GM23338 (cell line): ENCODE results near the gene ENTPD1.

Experiments
- CREB1 ChIP-seq: fragments of 250-450 bp; sonication (Bioruptor Pico); IDR thresholded peaks from 2 replicates; pipeline ENCODE4 v1.5.0; 2020; ENCODE audit warnings: low read depth, mild to moderate bottlenecking, moderate library complexity
- EZH2 ChIP-seq: fragments of 200-600 bp; sonication (generic); IDR thresholded peaks from one replicate; pipeline ENCODE4 v1.8.0; 2017; ENCODE audit warnings: antibody characterized with exemption, mild to moderate bottlenecking, low read depth; ENCODE audit not compliant: unreplicated experiment
- EZH2phosphoT487 ChIP-seq: fragments of 200-600 bp; sonication (generic); IDR thresholded peaks from one replicate; pipeline ENCODE4 v1.8.1; 2018; ENCODE audit warnings: antibody characterized with exemption; ENCODE audit not compliant: unreplicated experiment
- POLR2AphosphoS5 ChIP-seq: IDR thresholded peaks from 2 replicates; pipeline ENCODE4 v1.6.1; 2016; ENCODE audit warnings: antibody characterized with exemption, low read depth
- STAT1 ChIP-seq: IDR thresholded peaks from one replicate; pipeline ENCODE4 v1.6.1; 2016; ENCODE audit warnings: antibody characterized with exemption; ENCODE audit not compliant: unreplicated experiment
- TF ChIP-seq, protein P1 (sequence below), 2 experiments: fragments of 200-600 bp in 1 of 2; sonication (generic) in 1 of 2; conservative IDR thresholded peaks; 2 replicates each; pipeline versions ENCODE4 v1.5.1 to v1.6.1; 2016 to 2017; ENCODE audit warnings: antibody characterized with exemption in 2 of 2, low read depth in 2 of 2, mild to moderate bottlenecking in 2 of 2, moderate library complexity in 1 of 2
- TF ChIP-seq, protein P2 (sequence below): IDR thresholded peaks from one replicate; pipeline ENCODE4 v1.6.1; 2018; ENCODE audit warnings: antibody characterized with exemption; ENCODE audit not compliant: unreplicated experiment

DNA sequence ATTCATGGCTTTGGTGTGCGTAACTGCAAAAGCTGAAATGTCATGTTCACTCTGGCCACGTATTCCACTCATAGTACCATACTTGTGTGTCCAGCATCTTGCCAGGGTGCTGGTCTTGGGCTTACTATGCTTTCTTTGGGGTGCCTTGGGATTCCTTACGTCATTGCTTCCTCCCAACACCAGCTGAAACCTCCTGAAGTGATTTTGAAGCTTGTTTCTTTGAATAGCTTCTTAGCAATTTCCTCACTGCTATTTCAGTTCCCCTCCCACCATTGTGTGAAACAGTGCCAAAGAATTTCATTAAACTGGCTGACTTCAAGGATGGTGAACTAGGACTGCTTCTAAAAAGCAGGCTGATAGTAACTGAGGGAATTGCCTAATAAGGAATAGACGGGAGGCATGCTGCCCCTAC lies 36.9 kb downstream of the ENTPD1 start:
- TF ChIP-seq, protein P1, sequence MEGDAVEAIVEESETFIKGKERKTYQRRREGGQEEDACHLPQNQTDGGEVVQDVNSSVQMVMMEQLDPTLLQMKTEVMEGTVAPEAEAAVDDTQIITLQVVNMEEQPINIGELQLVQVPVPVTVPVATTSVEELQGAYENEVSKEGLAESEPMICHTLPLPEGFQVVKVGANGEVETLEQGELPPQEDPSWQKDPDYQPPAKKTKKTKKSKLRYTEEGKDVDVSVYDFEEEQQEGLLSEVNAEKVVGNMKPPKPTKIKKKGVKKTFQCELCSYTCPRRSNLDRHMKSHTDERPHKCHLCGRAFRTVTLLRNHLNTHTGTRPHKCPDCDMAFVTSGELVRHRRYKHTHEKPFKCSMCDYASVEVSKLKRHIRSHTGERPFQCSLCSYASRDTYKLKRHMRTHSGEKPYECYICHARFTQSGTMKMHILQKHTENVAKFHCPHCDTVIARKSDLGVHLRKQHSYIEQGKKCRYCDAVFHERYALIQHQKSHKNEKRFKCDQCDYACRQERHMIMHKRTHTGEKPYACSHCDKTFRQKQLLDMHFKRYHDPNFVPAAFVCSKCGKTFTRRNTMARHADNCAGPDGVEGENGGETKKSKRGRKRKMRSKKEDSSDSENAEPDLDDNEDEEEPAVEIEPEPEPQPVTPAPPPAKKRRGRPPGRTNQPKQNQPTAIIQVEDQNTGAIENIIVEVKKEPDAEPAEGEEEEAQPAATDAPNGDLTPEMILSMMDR (conservative IDR thresholded peaks at IDR 0.05; ENCODE audit: low read depth in 2 of 2), result no peak
- TF ChIP-seq EZH2 (no peak), POLR2AphosphoS5 (no peak), EZH2phosphoT487 (no peak), CREB1 (no peak), STAT1 (no peak)
- TF ChIP-seq, protein P2, sequence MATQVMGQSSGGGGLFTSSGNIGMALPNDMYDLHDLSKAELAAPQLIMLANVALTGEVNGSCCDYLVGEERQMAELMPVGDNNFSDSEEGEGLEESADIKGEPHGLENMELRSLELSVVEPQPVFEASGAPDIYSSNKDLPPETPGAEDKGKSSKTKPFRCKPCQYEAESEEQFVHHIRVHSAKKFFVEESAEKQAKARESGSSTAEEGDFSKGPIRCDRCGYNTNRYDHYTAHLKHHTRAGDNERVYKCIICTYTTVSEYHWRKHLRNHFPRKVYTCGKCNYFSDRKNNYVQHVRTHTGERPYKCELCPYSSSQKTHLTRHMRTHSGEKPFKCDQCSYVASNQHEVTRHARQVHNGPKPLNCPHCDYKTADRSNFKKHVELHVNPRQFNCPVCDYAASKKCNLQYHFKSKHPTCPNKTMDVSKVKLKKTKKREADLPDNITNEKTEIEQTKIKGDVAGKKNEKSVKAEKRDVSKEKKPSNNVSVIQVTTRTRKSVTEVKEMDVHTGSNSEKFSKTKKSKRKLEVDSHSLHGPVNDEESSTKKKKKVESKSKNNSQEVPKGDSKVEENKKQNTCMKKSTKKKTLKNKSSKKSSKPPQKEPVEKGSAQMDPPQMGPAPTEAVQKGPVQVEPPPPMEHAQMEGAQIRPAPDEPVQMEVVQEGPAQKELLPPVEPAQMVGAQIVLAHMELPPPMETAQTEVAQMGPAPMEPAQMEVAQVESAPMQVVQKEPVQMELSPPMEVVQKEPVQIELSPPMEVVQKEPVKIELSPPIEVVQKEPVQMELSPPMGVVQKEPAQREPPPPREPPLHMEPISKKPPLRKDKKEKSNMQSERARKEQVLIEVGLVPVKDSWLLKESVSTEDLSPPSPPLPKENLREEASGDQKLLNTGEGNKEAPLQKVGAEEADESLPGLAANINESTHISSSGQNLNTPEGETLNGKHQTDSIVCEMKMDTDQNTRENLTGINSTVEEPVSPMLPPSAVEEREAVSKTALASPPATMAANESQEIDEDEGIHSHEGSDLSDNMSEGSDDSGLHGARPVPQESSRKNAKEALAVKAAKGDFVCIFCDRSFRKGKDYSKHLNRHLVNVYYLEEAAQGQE, result no peak
